ENCODE results near the gene SLIT3.

The SLIT3 gene

GRCh38 chr5:168679515-168679920 lies 621.4 kb downstream of the SLIT3 start:
- no peak overlapping the region for H3K27ac ChIP-seq
- no peak overlapping the region for H2AFZ ChIP-seq (ENCODE audit: low read depth)
- H4K20me1 ChIP-seq (ENCODE audit: insufficient read depth), result no peaks in the 10 kb centered on the region
- H3K9ac ChIP-seq, result no peak overlapping the region
- H3K27me3 ChIP-seq (ENCODE audit: insufficient read depth, low read depth), result no peaks in the 10 kb centered on the region
- TF ChIP-seq CTCF (conservative IDR thresholded peaks at IDR 0.05; ENCODE audit: low read depth, low read length), result peak; percentile 76
- no peaks in the 10 kb centered on the region for H3K79me2 ChIP-seq (ENCODE audit: insufficient read depth, low read depth)
- H3K36me3 ChIP-seq (ENCODE audit: insufficient read depth), result no peaks in the 10 kb centered on the region
- no peak overlapping the region for H3K4me2 ChIP-seq
- H3K4me1 ChIP-seq (ENCODE audit: low read depth, poor library complexity, severe bottlenecking), result peaks cover 8% of the 10 kb centered on the region
- no peak overlapping the region for H3K4me3 ChIP-seq (IDR thresholded peaks at IDR 0.05; ENCODE audit: insufficient read depth, low read depth, low read length)

GRCh38 chr5:168676501-168676900 lies 624.4 kb downstream of the SLIT3 start:
- no peak overlapping the region for H3K4me2 ChIP-seq
- no peaks in the 10 kb centered on the region for H3K36me3 ChIP-seq (ENCODE audit: insufficient read depth)
- no peak overlapping the region for H3K9ac ChIP-seq
- peaks cover 8% of the 10 kb centered on the region for H3K4me1 ChIP-seq (ENCODE audit: low read depth, poor library complexity, severe bottlenecking)
- no peaks in the 10 kb centered on the region for H3K79me2 ChIP-seq (ENCODE audit: insufficient read depth, low read depth)
- TF ChIP-seq CTCF (conservative IDR thresholded peaks at IDR 0.05; ENCODE audit: low read depth, low read length), result no peak
- H3K4me3 ChIP-seq (IDR thresholded peaks at IDR 0.05; ENCODE audit: insufficient read depth, low read depth, low read length), result no peak overlapping the region
- no peaks in the 10 kb centered on the region for H3K27me3 ChIP-seq (ENCODE audit: insufficient read depth, low read depth)
- H3K27ac ChIP-seq, result no peak overlapping the region
- no peak overlapping the region for H2AFZ ChIP-seq (ENCODE audit: low read depth)
- H4K20me1 ChIP-seq (ENCODE audit: insufficient read depth), result no peaks in the 10 kb centered on the region

- Histone ChIP-seq H3K4me1 (ENCODE audit: low read depth, poor library complexity, severe bottlenecking) (peaks cover 8% of the 10 kb centered on the region), H3K79me2 (ENCODE audit: insufficient read depth, low read depth) (no peaks in the 10 kb centered on the region), H2AFZ (ENCODE audit: low read depth) (no peak overlapping the region), H3K36me3 (ENCODE audit: insufficient read depth) (no peaks in the 10 kb centered on the region), H3K4me2 (no peak overlapping the region), H3K9ac (no peak overlapping the region), H3K27me3 (ENCODE audit: insufficient read depth, low read depth) (no peaks in the 10 kb centered on the region), H3K27ac (no peak overlapping the region), H4K20me1 (ENCODE audit: insufficient read depth) (no peaks in the 10 kb centered on the region), H3K4me3 (IDR thresholded peaks at IDR 0.05; ENCODE audit: insufficient read depth, low read depth, low read length) (no peak overlapping the region)
- no peak for TF ChIP-seq CTCF (conservative IDR thresholded peaks at IDR 0.05; ENCODE audit: low read depth, low read length)
Measured at GRCh38 chr5:168675883-168676408, 625.0 kb downstream of the SLIT3 start.

- Histone ChIP-seq H3K36me3 (ENCODE audit: insufficient read depth) (no peaks in the 10 kb centered on the region), H3K79me2 (ENCODE audit: insufficient read depth, low read depth) (no peaks in the 10 kb centered on the region), H3K4me3 (IDR thresholded peaks at IDR 0.05; ENCODE audit: insufficient read depth, low read depth, low read length) (no peak overlapping the region), H2AFZ (ENCODE audit: low read depth) (no peak overlapping the region), H3K9ac (no peak overlapping the region), H3K27ac (no peak overlapping the region), H3K4me1 (ENCODE audit: low read depth, poor library complexity, severe bottlenecking) (peaks cover 8% of the 10 kb centered on the region), H4K20me1 (ENCODE audit: insufficient read depth) (no peaks in the 10 kb centered on the region), H3K4me2 (no peak overlapping the region), H3K27me3 (ENCODE audit: insufficient read depth, low read depth) (no peaks in the 10 kb centered on the region)
- TF ChIP-seq CTCF (conservative IDR thresholded peaks at IDR 0.05; ENCODE audit: low read depth, low read length), result no peak
Measured at GRCh38 chr5:168674893-168675482, 626.0 kb downstream of the SLIT3 start.
